SHP77 treated with DMSO at 0.1 percent for 48 hours (cell line): Measurements from ENCODE around the gene FHAD1.

ENCODE experiments used
- DNase-seq: peaks from one replicate; lab custom pipeline; 2025; lab: John Stamatoyannopoulos, UW

The FHAD1 gene

DNA sequence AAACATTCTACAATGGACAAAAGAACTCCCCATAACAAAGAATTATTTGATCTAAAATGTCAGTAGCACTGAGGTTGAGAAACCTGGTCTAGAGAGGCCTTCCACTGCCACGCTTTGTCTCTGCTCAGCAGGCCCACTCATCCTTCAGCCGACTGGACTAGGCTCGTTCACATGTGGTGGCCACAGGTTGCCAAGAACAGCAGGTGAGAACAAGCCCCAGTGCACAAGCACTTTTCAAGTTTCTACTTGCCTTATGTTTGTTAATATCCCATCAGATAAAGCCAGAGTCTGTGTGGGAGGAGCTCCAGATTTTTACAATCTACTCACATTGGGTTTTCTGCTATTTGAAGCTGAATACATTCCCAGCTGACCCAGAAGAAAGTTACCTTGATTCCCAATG, 153.6 kb downstream of the FHAD1 start:
- DNase-seq: no peak

DNA sequence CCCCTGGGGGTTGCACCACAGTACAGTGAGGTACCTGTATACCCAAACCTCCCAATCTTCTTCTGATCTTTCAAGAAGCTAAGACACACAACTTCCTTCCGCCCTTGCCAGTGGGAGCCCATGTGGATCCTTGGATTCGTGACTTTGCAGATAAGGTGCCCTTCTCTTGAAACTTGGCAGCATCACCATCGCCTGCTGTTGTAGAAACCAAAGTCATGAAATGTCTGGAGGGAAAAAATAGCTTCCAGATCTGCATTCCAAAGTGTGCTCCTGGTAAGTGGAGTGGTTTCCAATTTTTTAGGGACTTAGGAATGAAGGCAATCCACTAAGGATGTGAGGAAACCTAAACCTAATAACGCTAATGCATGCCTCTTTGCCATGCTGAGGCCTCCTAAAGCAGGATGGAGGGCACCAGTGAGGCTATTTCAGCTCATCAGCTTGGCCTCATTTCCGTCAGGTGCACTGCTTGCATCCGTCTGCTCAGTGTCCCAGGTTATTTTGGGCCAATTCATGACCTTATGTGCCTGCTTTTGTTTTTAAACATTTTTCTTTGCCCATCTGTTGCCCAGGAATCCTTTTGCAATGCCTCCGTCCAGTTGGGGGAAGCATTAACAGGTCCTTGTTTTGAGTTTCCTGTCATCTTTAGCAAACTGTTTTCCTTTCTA, 154.5 kb downstream of the FHAD1 start:
- DNase-seq: no peak

- DNase-seq: no peak
These were observed 155.9 kb downstream of the FHAD1 start for GRCh38 chr1:15402809-15403450.

DNA sequence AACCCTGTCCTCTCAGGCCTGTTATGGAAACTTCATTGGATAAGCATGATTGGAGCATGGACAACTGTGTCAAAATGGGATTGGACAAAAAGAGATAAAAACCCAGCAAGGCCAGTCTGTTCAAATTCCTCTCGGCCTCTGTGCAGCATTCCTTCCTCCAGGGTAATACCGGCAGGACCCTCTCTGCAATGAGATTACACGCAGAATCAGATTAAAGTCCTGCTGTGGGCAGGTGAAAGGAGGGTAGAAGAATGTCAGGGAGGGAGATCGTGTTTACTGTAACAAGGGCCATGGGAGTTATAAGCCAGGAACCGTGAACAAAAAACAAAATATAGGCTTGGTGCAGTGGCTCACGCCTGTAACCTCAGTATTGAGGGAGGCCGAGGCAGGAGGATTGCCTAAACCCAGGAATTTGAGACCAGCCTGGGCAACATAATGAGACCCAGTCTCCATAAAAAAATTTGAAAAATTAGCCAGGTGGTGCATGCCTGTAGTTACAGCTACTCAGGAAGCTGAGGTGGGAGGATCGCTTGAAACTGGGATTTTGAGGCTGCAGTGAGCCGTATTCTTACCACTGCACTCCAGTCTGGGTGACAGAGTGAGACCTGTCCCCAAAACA, 157.0 kb downstream of the FHAD1 start:
- no peak for DNase-seq

GRCh38 chr1:15405106-15405850, 158.3 kb downstream of the FHAD1 start:
- no peak for DNase-seq

GRCh38 chr1:15406614-15407559, 159.9 kb downstream of the FHAD1 start:
- DNase-seq: no peak

- no peak for DNase-seq
These were observed 160.6 kb downstream of the FHAD1 start for GRCh38 chr1:15407580-15407979.

DNA sequence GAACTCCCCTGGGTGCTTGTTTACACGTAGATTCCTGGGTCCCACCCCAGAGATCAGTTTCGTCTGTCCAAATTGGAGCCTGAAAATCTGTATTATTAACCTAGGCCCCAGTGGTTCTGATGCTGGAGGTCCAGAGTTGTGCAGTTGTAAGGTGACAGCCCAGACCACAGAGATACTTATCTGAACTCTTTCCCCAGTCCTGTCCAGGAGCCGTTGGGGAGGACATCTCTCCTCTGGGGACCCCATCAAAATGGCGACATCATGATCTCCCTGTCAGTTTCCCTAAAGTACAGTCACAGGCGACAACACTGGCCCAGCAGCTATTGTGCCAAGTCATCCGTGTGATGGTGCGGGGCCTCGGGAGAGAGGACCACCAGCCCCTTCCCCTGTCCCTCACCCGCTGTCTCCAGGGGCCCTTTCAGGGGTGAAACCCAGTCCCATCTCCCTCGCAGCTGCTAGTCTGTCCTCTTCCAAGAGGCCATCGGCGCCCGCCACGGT, 161.9 kb downstream of the FHAD1 start:
- no peak for DNase-seq

DNA sequence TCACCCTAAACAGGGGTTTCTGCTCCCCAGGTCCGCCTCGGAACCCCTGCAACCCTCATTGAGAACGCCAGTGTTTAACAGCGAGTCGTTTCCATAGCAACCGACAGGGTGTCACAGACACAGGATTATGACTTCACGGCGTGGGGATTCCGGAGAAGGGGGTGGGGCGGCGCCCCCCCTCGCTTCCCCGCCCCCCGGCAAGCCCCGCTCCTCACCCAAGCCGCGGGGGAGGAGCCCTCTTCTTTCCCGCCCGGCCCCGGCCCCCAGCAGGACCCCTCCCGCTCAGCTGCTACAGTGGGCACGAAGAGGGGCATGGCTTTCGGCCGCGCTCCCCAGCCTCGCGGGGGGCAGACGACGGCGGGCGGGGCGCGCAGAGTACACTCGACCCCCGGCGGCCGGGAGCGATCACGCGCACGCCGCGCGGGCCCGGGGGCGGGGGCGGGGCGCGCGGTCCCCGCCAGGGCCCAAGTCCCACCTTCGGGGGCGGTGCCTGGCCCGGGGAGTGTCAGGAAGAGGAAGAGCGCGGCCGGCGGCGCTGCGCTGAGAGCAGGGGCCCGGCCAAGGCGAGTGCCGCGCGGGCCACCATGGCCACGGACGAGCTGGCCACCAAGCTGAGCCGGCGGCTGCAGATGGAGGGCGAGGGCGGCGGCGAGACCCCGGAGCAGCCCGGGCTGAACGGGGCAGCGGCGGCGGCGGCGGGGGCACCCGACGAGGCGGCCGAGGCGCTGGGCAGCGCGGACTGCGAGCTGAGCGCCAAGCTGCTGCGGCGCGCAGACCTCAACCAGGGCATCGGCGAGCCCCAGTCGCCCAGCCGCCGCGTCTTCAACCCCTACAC, 162.6 kb downstream of the FHAD1 start, which contains the start of gene EFHD2:
Gene EFHD2 (plus strand): TSS at position 501 of the 835 bp plus-strand sequence. CDS start 84 bp downstream, at position 585.
- peak; percentile 47 for DNase-seq

DNA sequence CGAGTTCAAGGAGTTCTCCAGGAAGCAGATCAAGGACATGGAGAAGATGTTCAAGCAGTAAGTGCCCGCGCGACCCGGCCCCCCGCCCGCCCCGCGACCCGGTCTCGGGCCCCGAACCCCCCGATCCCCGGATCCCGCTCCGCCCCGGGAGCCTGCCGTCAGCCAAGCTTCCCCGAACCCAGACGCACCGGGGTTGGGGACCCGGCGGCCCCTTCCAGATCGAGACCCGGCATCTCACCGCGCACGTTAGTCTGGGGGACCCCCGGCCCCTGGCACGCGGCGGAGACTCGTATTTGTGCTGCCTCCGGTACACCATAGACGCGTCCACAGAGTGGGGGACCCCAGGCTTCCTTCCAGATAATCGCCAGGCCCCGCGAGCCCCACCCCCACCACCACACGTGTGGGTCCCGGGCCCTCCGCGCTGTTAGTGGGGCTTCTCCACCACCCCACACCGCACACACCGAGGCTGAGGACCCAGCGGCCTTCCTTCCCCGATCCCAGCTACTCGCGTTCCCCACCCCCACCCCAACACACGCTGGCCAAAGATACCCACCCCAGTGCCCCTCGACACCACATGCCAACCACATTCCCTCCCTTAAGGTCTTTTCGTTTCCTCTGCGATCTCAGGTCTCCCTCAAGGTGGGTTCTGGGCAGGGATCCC, 163.3 kb downstream of the FHAD1 start:
- DNase-seq: no peak

- DNase-seq: no peak
These were observed 163.8 kb downstream of the FHAD1 start for GRCh38 chr1:15410884-15411245.

DNA sequence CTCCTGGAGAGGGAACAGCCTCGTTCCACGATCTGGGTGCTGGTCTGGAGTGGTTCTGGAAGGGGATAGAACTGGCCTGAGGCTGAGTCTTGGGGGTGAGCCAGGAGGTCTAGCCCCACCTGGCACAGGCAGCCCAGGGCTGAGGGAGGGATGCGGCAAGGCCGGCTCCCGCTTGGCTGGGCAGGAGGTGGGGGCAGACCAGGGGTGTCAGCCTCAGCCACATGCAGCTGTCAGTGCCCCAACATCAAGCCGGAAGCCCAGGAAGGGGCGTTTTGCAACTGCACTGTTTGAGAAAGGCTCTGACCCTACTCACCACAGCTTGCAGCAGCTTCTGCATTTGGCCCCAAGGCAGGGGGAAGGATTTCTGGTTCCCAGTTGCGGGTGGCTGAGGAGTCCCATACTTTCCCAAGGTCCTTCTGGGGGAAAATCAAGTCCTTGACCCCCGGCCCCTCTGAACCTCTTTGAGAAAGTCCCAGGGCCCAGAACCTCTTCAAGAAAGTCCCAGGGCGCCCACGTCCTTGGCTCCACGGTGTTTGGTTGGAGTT, 164.6 kb downstream of the FHAD1 start:
- no peak for DNase-seq

GRCh38 chr1:15412175-15412800, 165.3 kb downstream of the FHAD1 start:
- DNase-seq: no peak

DNA sequence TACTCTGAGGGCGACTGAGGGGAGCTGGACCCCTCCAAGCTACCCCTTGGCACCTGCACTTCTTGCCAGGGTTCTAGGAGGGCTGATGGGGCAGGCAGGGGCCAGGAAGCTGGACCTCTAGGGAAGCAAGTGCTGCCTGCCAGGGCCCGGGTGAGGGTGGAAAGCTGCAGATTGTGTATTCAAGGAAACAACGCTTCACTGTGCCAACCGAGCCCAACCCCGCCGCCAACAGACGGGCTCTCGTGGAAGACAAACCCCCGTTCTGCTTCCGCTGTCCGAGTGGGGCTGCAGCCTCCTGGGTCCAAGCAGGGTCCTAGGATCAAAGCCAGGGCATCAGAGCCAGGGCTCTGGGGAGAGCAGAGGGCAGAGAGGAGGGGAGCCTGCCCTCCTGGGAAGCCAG, 165.8 kb downstream of the FHAD1 start:
- no peak for DNase-seq

DNA sequence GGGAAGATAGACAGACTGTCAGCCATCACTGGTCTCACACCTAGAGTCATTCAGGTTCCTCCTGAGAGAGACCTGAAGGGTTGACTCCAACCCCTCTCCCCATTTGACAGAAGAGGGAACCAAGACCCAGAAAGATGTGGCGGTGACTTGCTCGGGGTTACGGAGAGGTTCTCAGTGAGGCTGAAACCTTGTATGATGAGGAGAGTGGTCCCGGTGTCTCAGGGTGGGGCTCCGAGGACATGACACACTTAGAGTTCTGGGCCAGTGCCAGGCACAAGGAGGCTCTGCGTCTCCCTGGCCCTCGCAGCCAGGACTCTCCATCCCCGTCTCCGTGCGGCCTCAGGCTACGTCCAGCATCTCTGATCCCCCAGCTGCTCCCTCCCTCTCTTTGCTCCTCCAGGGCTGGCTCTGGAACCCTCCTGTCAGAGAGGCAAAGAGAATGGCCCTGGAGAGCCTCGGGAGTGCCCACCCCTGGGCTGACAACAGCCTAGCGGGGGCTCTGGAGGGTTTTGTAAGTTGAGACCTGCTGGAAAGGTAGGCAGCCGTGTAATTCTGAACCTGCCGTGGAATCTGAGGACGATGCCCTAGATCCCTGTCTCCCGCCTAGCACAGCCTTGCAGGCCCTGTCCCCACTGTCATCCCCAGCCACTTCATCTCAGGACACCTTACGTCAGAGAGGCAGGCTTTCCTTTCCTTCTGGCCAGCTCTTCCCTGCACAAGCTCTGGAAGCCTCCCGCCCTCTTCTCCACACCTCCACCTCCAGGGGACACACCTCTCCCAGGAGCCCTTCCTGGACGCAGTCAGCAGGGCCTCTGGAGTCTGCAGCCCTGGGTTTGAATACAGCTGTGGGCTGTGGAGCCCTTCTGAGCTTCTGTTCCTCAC, 166.8 kb downstream of the FHAD1 start:
- DNase-seq: no peak

DNA sequence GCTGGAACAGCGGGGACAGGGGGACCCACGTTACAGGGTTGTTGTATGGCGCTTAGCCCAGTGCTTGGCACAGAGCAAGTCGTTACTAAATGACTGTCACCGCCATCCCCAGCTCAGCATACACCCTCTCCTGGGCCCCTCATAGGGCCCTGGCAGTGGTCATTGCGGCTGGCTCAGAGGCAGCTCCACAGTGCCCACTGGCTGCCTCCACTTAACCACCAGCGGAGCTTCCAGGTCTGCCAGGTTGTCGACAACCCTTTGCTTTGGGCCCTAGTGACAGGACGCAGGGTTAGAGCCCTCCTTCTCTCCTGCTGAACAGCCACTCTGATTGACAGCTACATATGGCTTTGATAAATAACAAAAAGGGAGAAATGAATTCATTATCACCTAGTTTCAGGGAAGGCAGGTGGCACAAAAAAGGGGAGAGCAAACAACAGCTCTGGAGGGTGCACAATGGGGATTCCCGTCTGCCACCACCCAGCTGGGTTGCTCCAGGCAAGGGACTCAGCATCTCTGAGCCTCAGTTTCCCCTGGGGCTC, 167.5 kb downstream of the FHAD1 start:
- no peak for DNase-seq

- DNase-seq: no peak
These were observed 170.3 kb downstream of the FHAD1 start for GRCh38 chr1:15417059-15417934.
